HEK293T (cell line): ENCODE measurements around the gene TMSB4X.

Experiments
- BHLHE40 ChIP-seq: fragments of 450-650 bp; IDR thresholded peaks from 2 replicates; pipeline ENCODE4 v1.6.1; 2016; ENCODE audit warnings: mild to moderate bottlenecking, moderate library complexity, borderline replicate concordance
- CTBP1 ChIP-seq: fragments of 450-650 bp; IDR thresholded peaks from 2 replicates; pipeline ENCODE4 v1.6.1; 2016; ENCODE audit warnings: borderline replicate concordance
- ELF4 ChIP-seq: fragments of 450-650 bp; IDR thresholded peaks from 2 replicates; pipeline ENCODE4 v1.6.1; 2017; ENCODE audit warnings: antibody characterized with exemption
- FOXA1 ChIP-seq: fragments of 450-650 bp; IDR thresholded peaks from 2 replicates; pipeline ENCODE4 v1.6.1; 2016; ENCODE audit warnings: mild to moderate bottlenecking
- FOXK2 ChIP-seq: fragments of 450-650 bp; IDR thresholded peaks from 2 replicates; pipeline ENCODE4 v1.6.1; 2016; ENCODE audit warnings: mild to moderate bottlenecking
- L3MBTL2 ChIP-seq: fragments of 450-650 bp; conservative IDR thresholded peaks from 2 replicates; pipeline ENCODE4 v1.6.1; 2016; ENCODE audit warnings: mild to moderate bottlenecking
- LEF1 ChIP-seq: fragments of 450-650 bp; IDR thresholded peaks from 2 replicates; pipeline ENCODE4 v1.6.1; 2017; ENCODE audit warnings: mild to moderate bottlenecking, borderline replicate concordance
- NFRKB ChIP-seq: fragments of 450-650 bp; IDR thresholded peaks from 2 replicates; pipeline ENCODE4 v1.6.1; 2016; ENCODE audit warnings: mild to moderate bottlenecking, moderate library complexity
- PKNOX1 ChIP-seq: fragments of 450-650 bp; IDR thresholded peaks from 2 replicates; pipeline ENCODE4 v1.6.1; 2016
- SP1 ChIP-seq: fragments of 450-650 bp; IDR thresholded peaks from 2 replicates; pipeline ENCODE4 v1.6.1; 2017
- SUZ12 ChIP-seq: fragments of 450-650 bp; IDR thresholded peaks from 2 replicates; pipeline ENCODE4 v1.6.1; 2016; ENCODE audit warnings: mild to moderate bottlenecking
- TARDBP ChIP-seq: fragments of 450-650 bp; IDR thresholded peaks from 2 replicates; pipeline ENCODE4 v1.6.1; 2016
- ZNF384 ChIP-seq: fragments of 450-650 bp; IDR thresholded peaks from 2 replicates; pipeline ENCODE4 v1.6.1; 2016

GRCh38 chrX:12967711-12968465 is 7.0 kb upstream of the TMSB4X start:
- TF ChIP-seq SP1: no peak
- no peak for TF ChIP-seq BHLHE40
- TF ChIP-seq PKNOX1: no peak
- no peak for TF ChIP-seq NFRKB
- TF ChIP-seq SUZ12: no peak
- no peak for TF ChIP-seq LEF1
- TF ChIP-seq FOXK2: no peak
- no peak for TF ChIP-seq ZNF384
- TF ChIP-seq FOXA1: no peak
- no peak for TF ChIP-seq CTBP1
- no peak for TF ChIP-seq ELF4
- TF ChIP-seq TARDBP: no peak
- TF ChIP-seq L3MBTL2: no peak
